ENCODE measurements around the gene CHD3. TPM values are rescaled to one million over a fixed set of nuclear protein-coding genes. Genes with fewer than 3 reads are reported as not detected.

Gene CHD3
- total RNA-seq, 4 donors from 2014 or later: 14.8 to 41.4 (median 31.3) TPM

- TF ChIP-seq CTCF (IDR thresholded peaks at IDR 0.05; ENCODE audit: low read depth): no peak
These were observed 22.1 kb downstream of the CHD3 start for GRCh38 chr17:7910711-7911110.

GRCh38 chr17:7911116-7911515 lies 22.5 kb downstream of the CHD3 start:
- no peak for TF ChIP-seq CTCF (IDR thresholded peaks at IDR 0.05; ENCODE audit: low read depth)

- no peak for TF ChIP-seq CTCF (IDR thresholded peaks at IDR 0.05; ENCODE audit: low read depth)
These were observed 24.4 kb downstream of the CHD3 start for GRCh38 chr17:7912927-7913524.

- TF ChIP-seq CTCF (IDR thresholded peaks at IDR 0.05; ENCODE audit: low read depth): no peak
These were observed 26.6 kb downstream of the CHD3 start for GRCh38 chr17:7915179-7915610.

GRCh38 chr17:7915611-7916384 lies 27.2 kb downstream of the CHD3 start, which contains the start of gene RNF227:
Gene RNF227 (minus strand): TSS chr17:7916289. CDS start chr17:7916195, 94 bp downstream.
- TF ChIP-seq CTCF (IDR thresholded peaks at IDR 0.05; ENCODE audit: low read depth): no peak

- no peak for TF ChIP-seq CTCF (IDR thresholded peaks at IDR 0.05; ENCODE audit: low read depth)
These were observed 27.7 kb downstream of the CHD3 start for GRCh38 chr17:7916385-7916682.

- TF ChIP-seq CTCF (IDR thresholded peaks at IDR 0.05; ENCODE audit: low read depth): no peak
These were observed 28.2 kb downstream of the CHD3 start for GRCh38 chr17:7916808-7917207.

Measured in subcutaneous adipose tissue (tissue), 4 donors.